Measurements from ENCODE around the gene SMIM11. TPM values are rescaled to one million over a fixed set of nuclear protein-coding genes. Genes with fewer than 3 reads are reported as not detected.

SMIM11 gene
- total and polyA plus RNA-seq, 10 of the 15 experiments (the other 5 are each of a cell fraction or from before 2014, with no cell fraction given) = 4.8 to 43.1 (median 16.0) TPM

DNA sequence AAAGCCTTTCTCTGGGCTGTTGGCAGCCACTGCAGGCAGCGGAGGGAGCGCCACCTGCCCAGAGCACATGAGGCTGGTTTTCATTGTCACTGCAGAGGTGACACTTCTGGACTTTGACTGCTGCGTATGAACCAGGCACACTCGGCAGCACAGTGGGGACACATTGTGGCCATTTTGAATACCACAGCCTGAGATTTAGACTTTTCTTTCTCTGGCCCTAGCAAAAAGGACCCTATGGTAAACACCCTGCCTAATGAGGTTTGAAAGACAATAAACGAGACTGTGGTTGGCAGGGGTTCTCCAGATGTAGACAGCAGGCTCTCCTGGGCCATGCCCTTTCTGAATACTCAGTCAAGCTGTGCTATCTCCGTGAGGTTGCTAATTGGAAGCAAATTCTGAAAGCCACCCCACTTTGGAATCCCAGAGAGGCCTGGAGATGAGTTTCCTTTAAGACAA lies 23.5 kb upstream of the SMIM11 start (continued):
- TF ChIP-seq, protein P1, sequence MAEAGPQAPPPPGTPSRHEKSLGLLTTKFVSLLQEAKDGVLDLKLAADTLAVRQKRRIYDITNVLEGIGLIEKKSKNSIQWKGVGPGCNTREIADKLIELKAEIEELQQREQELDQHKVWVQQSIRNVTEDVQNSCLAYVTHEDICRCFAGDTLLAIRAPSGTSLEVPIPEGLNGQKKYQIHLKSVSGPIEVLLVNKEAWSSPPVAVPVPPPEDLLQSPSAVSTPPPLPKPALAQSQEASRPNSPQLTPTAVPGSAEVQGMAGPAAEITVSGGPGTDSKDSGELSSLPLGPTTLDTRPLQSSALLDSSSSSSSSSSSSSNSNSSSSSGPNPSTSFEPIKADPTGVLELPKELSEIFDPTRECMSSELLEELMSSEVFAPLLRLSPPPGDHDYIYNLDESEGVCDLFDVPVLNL (IDR thresholded peaks at IDR 0.05; ENCODE audit: low read depth, low read length) = no peak
- TF ChIP-seq ZNF384 (IDR thresholded peaks at IDR 0.05; ENCODE audit: borderline replicate concordance, low read depth, low read length) (no peak), CREM (IDR thresholded peaks at IDR 0.05; ENCODE audit: low read depth) (no peak), NFXL1 (IDR thresholded peaks at IDR 0.05; ENCODE audit: borderline replicate concordance) (0 out of 2 replicates have a peak, but pooled peaks have one; percentile 61), KLF5 (IDR thresholded peaks at IDR 0.05; ENCODE audit: partially characterized antibody) (no peak), CBX5 (IDR thresholded peaks at IDR 0.05; ENCODE audit: low read depth) (no peak), WRNIP1 (IDR thresholded peaks at IDR 0.05; ENCODE audit: borderline replicate concordance, low read depth, low read length) (no peak), CHD1 (IDR thresholded peaks at IDR 0.05; ENCODE audit: low read depth, low read length) (no peak), BHLHE40 (IDR thresholded peaks at IDR 0.05; ENCODE audit: borderline replicate concordance in 1 of 2, low read depth in 2 of 2, low read length in 1 of 2) (peak in 1 of 2 experiments; percentile 45; a peak in 1 of 4 replicates), ASH2L (IDR thresholded peaks at IDR 0.05; ENCODE audit: borderline replicate concordance, low read depth) (no peak), SREBF1 (IDR thresholded peaks at IDR 0.05; ENCODE audit: low read length) (no peak), EP300 (IDR thresholded peaks at IDR 0.05; ENCODE audit: borderline replicate concordance in 1 of 2, control insufficient read depth in 1 of 2, low read depth in 2 of 2, low read length in 2 of 2) (no peak), RELA (IDR thresholded peaks at IDR 0.05; ENCODE audit: borderline replicate concordance, partially characterized antibody) (no peak), CREB1 (IDR thresholded peaks at IDR 0.05; ENCODE audit: low read depth) (0 out of 2 replicates have a peak, but pooled peaks have one; percentile 14)
- TF ChIP-seq, protein P2, sequence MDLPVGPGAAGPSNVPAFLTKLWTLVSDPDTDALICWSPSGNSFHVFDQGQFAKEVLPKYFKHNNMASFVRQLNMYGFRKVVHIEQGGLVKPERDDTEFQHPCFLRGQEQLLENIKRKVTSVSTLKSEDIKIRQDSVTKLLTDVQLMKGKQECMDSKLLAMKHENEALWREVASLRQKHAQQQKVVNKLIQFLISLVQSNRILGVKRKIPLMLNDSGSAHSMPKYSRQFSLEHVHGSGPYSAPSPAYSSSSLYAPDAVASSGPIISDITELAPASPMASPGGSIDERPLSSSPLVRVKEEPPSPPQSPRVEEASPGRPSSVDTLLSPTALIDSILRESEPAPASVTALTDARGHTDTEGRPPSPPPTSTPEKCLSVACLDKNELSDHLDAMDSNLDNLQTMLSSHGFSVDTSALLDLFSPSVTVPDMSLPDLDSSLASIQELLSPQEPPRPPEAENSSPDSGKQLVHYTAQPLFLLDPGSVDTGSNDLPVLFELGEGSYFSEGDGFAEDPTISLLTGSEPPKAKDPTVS (IDR thresholded peaks at IDR 0.05; ENCODE audit: low read depth, low read length) = no peak
- TF ChIP-seq, protein P3, sequence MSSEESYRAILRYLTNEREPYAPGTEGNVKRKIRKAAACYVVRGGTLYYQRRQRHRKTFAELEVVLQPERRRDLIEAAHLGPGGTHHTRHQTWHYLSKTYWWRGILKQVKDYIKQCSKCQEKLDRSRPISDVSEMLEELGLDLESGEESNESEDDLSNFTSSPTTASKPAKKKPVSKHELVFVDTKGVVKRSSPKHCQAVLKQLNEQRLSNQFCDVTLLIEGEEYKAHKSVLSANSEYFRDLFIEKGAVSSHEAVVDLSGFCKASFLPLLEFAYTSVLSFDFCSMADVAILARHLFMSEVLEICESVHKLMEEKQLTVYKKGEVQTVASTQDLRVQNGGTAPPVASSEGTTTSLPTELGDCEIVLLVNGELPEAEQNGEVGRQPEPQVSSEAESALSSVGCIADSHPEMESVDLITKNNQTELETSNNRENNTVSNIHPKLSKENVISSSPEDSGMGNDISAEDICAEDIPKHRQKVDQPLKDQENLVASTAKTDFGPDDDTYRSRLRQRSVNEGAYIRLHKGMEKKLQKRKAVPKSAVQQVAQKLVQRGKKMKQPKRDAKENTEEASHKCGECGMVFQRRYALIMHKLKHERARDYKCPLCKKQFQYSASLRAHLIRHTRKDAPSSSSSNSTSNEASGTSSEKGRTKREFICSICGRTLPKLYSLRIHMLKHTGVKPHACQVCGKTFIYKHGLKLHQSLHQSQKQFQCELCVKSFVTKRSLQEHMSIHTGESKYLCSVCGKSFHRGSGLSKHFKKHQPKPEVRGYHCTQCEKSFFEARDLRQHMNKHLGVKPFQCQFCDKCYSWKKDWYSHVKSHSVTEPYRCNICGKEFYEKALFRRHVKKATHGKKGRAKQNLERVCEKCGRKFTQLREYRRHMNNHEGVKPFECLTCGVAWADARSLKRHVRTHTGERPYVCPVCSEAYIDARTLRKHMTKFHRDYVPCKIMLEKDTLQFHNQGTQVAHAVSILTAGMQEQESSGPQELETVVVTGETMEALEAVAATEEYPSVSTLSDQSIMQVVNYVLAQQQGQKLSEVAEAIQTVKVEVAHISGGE (CRISPR knock-in tag; IDR thresholded peaks at IDR 0.05) = no peak
- TF ChIP-seq, protein P4, sequence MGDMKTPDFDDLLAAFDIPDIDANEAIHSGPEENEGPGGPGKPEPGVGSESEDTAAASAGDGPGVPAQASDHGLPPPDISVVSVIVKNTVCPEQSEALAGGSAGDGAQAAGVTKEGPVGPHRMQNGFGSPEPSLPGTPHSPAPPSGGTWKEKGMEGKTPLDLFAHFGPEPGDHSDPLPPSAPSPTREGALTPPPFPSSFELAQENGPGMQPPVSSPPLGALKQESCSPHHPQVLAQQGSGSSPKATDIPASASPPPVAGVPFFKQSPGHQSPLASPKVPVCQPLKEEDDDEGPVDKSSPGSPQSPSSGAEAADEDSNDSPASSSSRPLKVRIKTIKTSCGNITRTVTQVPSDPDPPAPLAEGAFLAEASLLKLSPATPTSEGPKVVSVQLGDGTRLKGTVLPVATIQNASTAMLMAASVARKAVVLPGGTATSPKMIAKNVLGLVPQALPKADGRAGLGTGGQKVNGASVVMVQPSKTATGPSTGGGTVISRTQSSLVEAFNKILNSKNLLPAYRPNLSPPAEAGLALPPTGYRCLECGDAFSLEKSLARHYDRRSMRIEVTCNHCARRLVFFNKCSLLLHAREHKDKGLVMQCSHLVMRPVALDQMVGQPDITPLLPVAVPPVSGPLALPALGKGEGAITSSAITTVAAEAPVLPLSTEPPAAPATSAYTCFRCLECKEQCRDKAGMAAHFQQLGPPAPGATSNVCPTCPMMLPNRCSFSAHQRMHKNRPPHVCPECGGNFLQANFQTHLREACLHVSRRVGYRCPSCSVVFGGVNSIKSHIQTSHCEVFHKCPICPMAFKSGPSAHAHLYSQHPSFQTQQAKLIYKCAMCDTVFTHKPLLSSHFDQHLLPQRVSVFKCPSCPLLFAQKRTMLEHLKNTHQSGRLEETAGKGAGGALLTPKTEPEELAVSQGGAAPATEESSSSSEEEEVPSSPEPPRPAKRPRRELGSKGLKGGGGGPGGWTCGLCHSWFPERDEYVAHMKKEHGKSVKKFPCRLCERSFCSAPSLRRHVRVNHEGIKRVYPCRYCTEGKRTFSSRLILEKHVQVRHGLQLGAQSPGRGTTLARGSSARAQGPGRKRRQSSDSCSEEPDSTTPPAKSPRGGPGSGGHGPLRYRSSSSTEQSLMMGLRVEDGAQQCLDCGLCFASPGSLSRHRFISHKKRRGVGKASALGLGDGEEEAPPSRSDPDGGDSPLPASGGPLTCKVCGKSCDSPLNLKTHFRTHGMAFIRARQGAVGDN (IDR thresholded peaks at IDR 0.05) = 0 out of 2 replicates have a peak, but pooled peaks have one; percentile 49
